Muscle of leg (tissue), 11 donors: Measurements from ENCODE around the gene BACE2. TPM values are rescaled to one million over a fixed set of nuclear protein-coding genes. Genes with fewer than 3 reads are reported as not detected.
"Not testable (repeated sequence)": the region's sequence is repeated elsewhere in the genome, so short reads cannot be mapped to it uniquely, and the experiment has no call there.

Source experiments
- DNase-seq: peaks from one replicate; pipeline ENCODE4 v3.0.0; 2013
- H3K27ac ChIP-seq: one replicate; pipeline ENCODE4 v1.5.1; 2013; ENCODE audit warnings: mild to moderate bottlenecking, low read length, control low read depth
- H3K27me3 ChIP-seq: one replicate; pipeline ENCODE4 v1.6.1; 2013; ENCODE audit warnings: low read length; ENCODE audit not compliant: control insufficient read depth, insufficient read depth
- H3K36me3 ChIP-seq: one replicate; pipeline ENCODE4 v1.6.1; 2013; ENCODE audit warnings: low read length; ENCODE audit not compliant: control insufficient read depth, insufficient read depth
- H3K4me1 ChIP-seq: one replicate; pipeline ENCODE4 v1.6.1; 2013; ENCODE audit warnings: low read length; ENCODE audit not compliant: control insufficient read depth, insufficient read depth
- H3K4me3 ChIP-seq: one replicate; pipeline ENCODE4 v1.5.1; 2013; ENCODE audit warnings: low read length, control low read depth
- H3K9me3 ChIP-seq: replicated peaks from 2 replicates; pipeline ENCODE4 v1.6.1; 2013; ENCODE audit warnings: low read depth, low read length; ENCODE audit not compliant: control insufficient read depth
- WGBS: methylation state at CpG from one replicate; pipeline ENCODE4 v1.1.5; 2013; ENCODE audit warnings: missing lambda C conversion rate; ENCODE audit not compliant: insufficient coverage; 5-methylcytosine and 5-hydroxymethylcytosine counted together
- polyA plus RNA-seq, 8 donors: library from polyadenylated mRNA; unstranded; fragments of 120-200 nt; gene quantifications; one replicate each; pipeline versions ENCODE4 v1.2.1 to v1.2.3, GENCODE V29; 2013; ENCODE audit warnings: inconsistent platforms in 1 of 8, low replicate concordance in 1 of 8; ENCODE audit not compliant: insufficient read length in 8 of 8, insufficient read depth in 1 of 8
- total RNA-seq: library from RNA; stranded (reverse); fragments of 120-200 nt; gene quantifications from one replicate; pipeline ENCODE4 v1.2.4, GENCODE V29; 2013

Gene BACE2
- total and polyA plus RNA-seq, 9 donors: 28.6 to 56.1 (median 39.3) TPM

GRCh38 chr21:41283211-41283818 is 115.4 kb downstream of the BACE2 start:
- Histone ChIP-seq H3K27ac (no peak overlapping the region), H3K36me3 (no peaks in the 10 kb centered on the region), H3K27me3 (peaks cover 5% of the 10 kb centered on the region), H3K4me3 (no peak overlapping the region), H3K9me3 (no peaks in the 10 kb centered on the region), H3K4me1 (peaks cover 8% of the 10 kb centered on the region)
- peak; percentile 87 for DNase-seq
- 51% methylated on average over 2 of the region's 8 CpGs for WGBS

- no peaks in the 10 kb centered on the region for H3K36me3 ChIP-seq
- H3K27ac ChIP-seq: no peak overlapping the region
- H3K4me1 ChIP-seq: no peaks in the 10 kb centered on the region
- H3K4me3 ChIP-seq: no peak overlapping the region
- H3K9me3 ChIP-seq: no peaks in the 10 kb centered on the region
- peaks cover 17% of the 10 kb centered on the region for H3K27me3 ChIP-seq
- WGBS: 45% methylated on average over 11 of the region's 13 CpGs
- no peak for DNase-seq
These were observed 121.5 kb downstream of the BACE2 start for GRCh38 chr21:41289431-41289830.

- H3K27me3 ChIP-seq: peaks cover 17% of the 10 kb centered on the region
These were observed 122.3 kb downstream of the BACE2 start for GRCh38 chr21:41290106-41290799.

GRCh38 chr21:41294548-41295231 is 126.7 kb downstream of the BACE2 start:
- Histone ChIP-seq H3K4me1 (no peaks in the 10 kb centered on the region), H3K27me3 (peaks cover 16% of the 10 kb centered on the region), H3K36me3 (no peaks in the 10 kb centered on the region), H3K9me3 (no peaks in the 10 kb centered on the region), H3K27ac (no peak overlapping the region), H3K4me3 (no peak overlapping the region)
- no CpG with 5 or more reads among the region's 1 CpG for WGBS
- no peak for DNase-seq

More at GRCh38 chr21:41290106-41290799, 122.3 kb downstream of the BACE2 start:
- 71% methylated on average over 14 of the region's 24 CpGs for WGBS
- H3K4me3 ChIP-seq: no peak overlapping the region
- no peak for DNase-seq
- H3K4me1 ChIP-seq: no peaks in the 10 kb centered on the region
- no peaks in the 10 kb centered on the region for H3K36me3 ChIP-seq
- H3K27ac ChIP-seq: no peak overlapping the region
- no peaks in the 10 kb centered on the region for H3K9me3 ChIP-seq

- WGBS: 88% methylated on average over 1 of the region's 4 CpGs
- H3K27me3 ChIP-seq: peaks cover 11% of the 10 kb centered on the region
- no peak for DNase-seq
- no peak overlapping the region for H3K27ac ChIP-seq
- no peaks in the 10 kb centered on the region for H3K4me1 ChIP-seq
- no peak overlapping the region for H3K4me3 ChIP-seq
- no peaks in the 10 kb centered on the region for H3K9me3 ChIP-seq
- H3K36me3 ChIP-seq: no peaks in the 10 kb centered on the region
These were observed 127.8 kb downstream of the BACE2 start for GRCh38 chr21:41295721-41296254.

GRCh38 chr21:41302976-41303375 is 135.0 kb downstream of the BACE2 start:
- DNase-seq: no peak
- peaks cover 3% of the 10 kb centered on the region for H3K27me3 ChIP-seq
- no peaks in the 10 kb centered on the region for H3K4me1 ChIP-seq
- peaks cover 3% of the 10 kb centered on the region for H3K9me3 ChIP-seq
- H3K4me3 ChIP-seq: no peak overlapping the region
- no peak overlapping the region for H3K27ac ChIP-seq
- no peaks in the 10 kb centered on the region for H3K36me3 ChIP-seq
- no CpG with 5 or more reads among the region's 1 CpG for WGBS

- no peak for DNase-seq
- no peak overlapping the region for H3K27ac ChIP-seq
- 96% methylated on average over 32 of the region's 40 CpGs for WGBS
These were observed 136.2 kb downstream of the BACE2 start for GRCh38 chr21:41304068-41304720.

GRCh38 chr21:41307219-41307618 is 139.3 kb downstream of the BACE2 start:
- DNase-seq: no peak
- no peaks in the 10 kb centered on the region for H3K9me3 ChIP-seq
- H3K4me1 ChIP-seq: no peaks in the 10 kb centered on the region
- H3K27ac ChIP-seq: no peak overlapping the region
- no peaks in the 10 kb centered on the region for H3K36me3 ChIP-seq
- H3K27me3 ChIP-seq: peaks cover 12% of the 10 kb centered on the region
- no peak overlapping the region for H3K4me3 ChIP-seq

More at GRCh38 chr21:41304068-41304720, 136.2 kb downstream of the BACE2 start:
- no peaks in the 10 kb centered on the region for H3K36me3 ChIP-seq
- no peak overlapping the region for H3K4me3 ChIP-seq
- peaks cover 3% of the 10 kb centered on the region for H3K9me3 ChIP-seq
- peaks cover 6% of the 10 kb centered on the region for H3K27me3 ChIP-seq
- no peaks in the 10 kb centered on the region for H3K4me1 ChIP-seq

- H3K4me3 ChIP-seq, DNase-seq, H3K9me3 ChIP-seq, H3K4me1 ChIP-seq, H3K36me3 ChIP-seq, H3K27ac ChIP-seq: not testable (repeated sequence)
- H3K27me3 ChIP-seq: peaks cover 36% of the 10 kb centered on the region
- WGBS: 80% methylated on average over 1 of the region's 8 CpGs
These were observed 145.6 kb downstream of the BACE2 start for GRCh38 chr21:41313285-41314164.
